GM12878 (cell line): ENCODE results near the gene RRN3. TPM values are rescaled to one million over a fixed set of nuclear protein-coding genes. Genes with fewer than 3 reads are reported as not detected.
"Not testable (repeated sequence)": the region's sequence is repeated elsewhere in the genome, so short reads cannot be mapped to it uniquely, and the experiment has no call there.

Experiments
- ATAC-seq: fragments of 200-7000 bp; cut with Tn5 transposase; 3 replicates; pipeline ENCODE4 v1.9.1; 2020; ENCODE audit warnings: mild to moderate bottlenecking, moderate library complexity
- BruUV-seq: library from RNA; stranded (reverse); fragments of 400-500 nt; replicated peaks from 2 replicates; lab custom pipeline; 2021; lab: Mats Ljungman, UMichigan
- CTCF ChIA-PET: fragments of 300-600 bp; sonication (Branson Sonifier 250); formaldehyde crosslinking; extraction: SDS; loops from one replicate; lab custom pipeline; 2021; ENCODE audit warnings: inconsistent platforms; lab: Yijun Ruan, JAX
- POLR2A ChIA-PET: fragments of 350-600 bp; formaldehyde crosslinking; extraction: SDS; loops from one replicate; lab custom pipeline; 2021; ENCODE audit warnings: inconsistent platforms; lab: Charles Lee
- RAD21 ChIA-PET: fragments of 300-600 bp; sonication (Branson Sonifier 250); formaldehyde crosslinking; loops from one replicate; lab custom pipeline; 2023; ENCODE audit warnings: antibody characterized with exemption; ENCODE audit not compliant: unreplicated experiment; lab: Charles Lee
- SMC1A ChIA-PET: fragments of 300-600 bp; sonication (Branson Sonifier 250); formaldehyde crosslinking; loops from one replicate; lab custom pipeline; 2023; ENCODE audit not compliant: unreplicated experiment, uncharacterized antibody; lab: Charles Lee
- DNase-seq: peaks from one replicate; pipeline ENCODE4 v3.0.0-alpha.2; 2011; ENCODE audit warnings: low read depth, low spot score
- FAIRE-seq: peaks from 3 replicates; lab custom pipeline; 2011; peaks lifted over from hg19 to GRCh38; lab: Jason Lieb, UNC
- H2AFZ ChIP-seq: 2 replicates; pipeline ENCODE4 v1.6.0; 2011; ENCODE audit warnings: low read depth, low read length, control low read depth; ENCODE audit not compliant: control insufficient read depth
- H3K27ac ChIP-seq: 2 replicates; pipeline ENCODE4 v1.5.1; 2011; ENCODE audit warnings: control low read depth; ENCODE audit not compliant: control insufficient read depth, insufficient read depth
- H3K27me3 ChIP-seq, 2 experiments: replicated peaks in 1 of 2; 2 replicates each; pipeline versions ENCODE4 v1.6.0 to v1.6.1; 2011; ENCODE audit warnings: low read length in 1 of 2; ENCODE audit not compliant: control insufficient read depth in 2 of 2, insufficient read depth in 2 of 2
- H3K36me3 ChIP-seq, 2 experiments: 2 replicates each; pipeline ENCODE4 v1.5.1; 2011; ENCODE audit warnings: low read length in 1 of 2; ENCODE audit not compliant: control insufficient read depth in 2 of 2, insufficient read depth in 2 of 2
- H3K4me1 ChIP-seq: 2 replicates; pipeline ENCODE4 v1.6.1; 2011; ENCODE audit warnings: mild to moderate bottlenecking, low read length, moderate library complexity, mixed read lengths; ENCODE audit not compliant: control insufficient read depth, insufficient read depth
- H3K4me2 ChIP-seq: 2 replicates; pipeline ENCODE4 v1.6.0; 2011; ENCODE audit warnings: control low read depth; ENCODE audit not compliant: control insufficient read depth, insufficient read depth
- H3K4me3 ChIP-seq: fragments of 200-600 bp; sonication (generic); 2 replicates; pipeline ENCODE4 v1.5.1; 2016
- H3K79me2 ChIP-seq: 2 replicates; pipeline ENCODE4 v1.6.0; 2011; ENCODE audit warnings: low read length; ENCODE audit not compliant: control insufficient read depth, insufficient read depth
- H3K9ac ChIP-seq: 2 replicates; pipeline ENCODE4 v1.8.0; 2011; ENCODE audit warnings: low read length, control low read depth, mixed read lengths; ENCODE audit not compliant: control insufficient read depth, insufficient read depth
- H3K9me3 ChIP-seq: replicated peaks from 3 replicates; pipeline ENCODE4 v1.5.1; 2011; ENCODE audit warnings: mild to moderate bottlenecking, low read length; ENCODE audit not compliant: control insufficient read depth, insufficient read depth
- H4K20me1 ChIP-seq: 2 replicates; pipeline ENCODE4 v1.6.0; 2011; ENCODE audit not compliant: control insufficient read depth, insufficient read depth
- WGBS: methylation state at CpG from one replicate; pipeline ENCODE4 v1.1.6; 2016; ENCODE audit warnings: low lambda C conversion rate; ENCODE audit not compliant: insufficient replicate concordance, insufficient coverage; ENCODE audit errors: missing lambda C conversion rate; 5-methylcytosine and 5-hydroxymethylcytosine counted together
- in situ Hi-C: fragments of 300-500 bp; cut with MboI; formaldehyde crosslinking; loops from 9 replicates; pipeline ENCODE4 v1.14.3; 2018; ENCODE audit warnings: mixed read lengths
- intact Hi-C: fragments of 100-400 bp; cut with micrococcal nuclease; formaldehyde crosslinking; loops from one replicate; pipeline ENCODE4 v1.14.2; 2022; ENCODE audit not compliant: unreplicated experiment
- polyA plus RNA-seq, 11 experiments: library from polyadenylated mRNA; depleted of rRNA in 4 of 11; unstranded in 6 of 11; stranded (reverse) in 5 of 11; fragments of >200 nt; fragmentation: Nextera tagmentation in 4 of 11; fragmentation: Illumina TruSeq in 1 of 11; extraction: Ambion mirVana in 4 of 11; extraction: Trizol in 1 of 11; gene quantifications; 1 replicate in 1 of 11; 2 replicates in 10 of 11; pipeline versions ENCODE4 v1.2.1 to v1.2.3, GENCODE V29; 2011 to 2016; ENCODE audit warnings: inconsistent platforms in 2 of 11, missing spikeins in 2 of 11, low read depth in 1 of 11
- total RNA-seq, 4 experiments: library from RNA; depleted of rRNA in 3 of 4; stranded (reverse); fragments of >200 nt in 3 of 4; fragmentation: Illumina TruSeq in 1 of 4; extraction: Trizol in 1 of 4; gene quantifications; 2 replicates each; pipeline versions ENCODE4 v1.2.1 to v1.2.3, GENCODE V29; 2013 to 2021

RRN3 gene
- total and polyA plus RNA-seq, 10 of the 15 experiments (the other 5 are each of a cell fraction or from before 2014, with no cell fraction given) = 21.9 to 55.5 (median 33.2) TPM

DNA sequence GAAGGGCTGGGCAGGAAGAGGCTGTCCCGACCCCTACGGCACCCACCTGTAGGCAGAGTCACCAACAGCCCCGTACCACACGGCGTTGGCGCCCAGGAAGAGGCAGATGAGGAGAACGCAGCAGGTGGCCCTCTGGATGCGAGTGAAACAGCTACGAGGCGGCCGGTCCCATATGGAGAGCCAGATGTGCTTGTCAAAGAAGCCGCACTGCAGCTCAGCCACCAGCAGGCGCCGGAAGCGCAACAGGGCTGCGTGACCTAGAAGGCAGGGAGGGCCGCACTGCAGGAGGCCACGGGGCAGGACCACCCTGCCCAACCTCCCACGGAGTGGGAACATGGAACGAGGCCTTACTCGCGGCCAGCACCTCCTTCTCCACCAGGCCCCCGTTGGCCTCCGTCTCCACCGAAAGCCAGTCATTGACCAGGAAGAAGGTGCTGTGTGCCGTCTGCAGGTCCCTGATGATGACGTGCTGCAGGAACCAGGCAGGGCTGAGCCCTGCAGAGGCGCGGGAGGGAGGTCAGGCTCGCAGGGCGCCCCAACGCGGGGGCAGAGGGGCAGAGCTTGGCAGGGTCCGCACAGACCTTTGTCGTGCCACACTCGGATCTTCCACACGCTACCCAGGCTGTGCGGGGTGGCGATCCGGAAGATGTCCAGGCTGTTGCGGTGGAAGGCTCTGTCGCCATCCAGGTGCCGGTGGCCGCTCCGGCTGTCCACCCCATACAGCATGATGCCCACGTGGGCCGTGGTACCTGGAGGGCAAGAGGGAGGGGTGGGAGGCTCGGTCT, 33.8 kb upstream of the RRN3 start:
- DNase-seq = not testable (repeated sequence)

GRCh38 chr16:15100372-15100987, 6.4 kb upstream of the RRN3 start:
- SMC1A ChIA-PET, H3K27ac ChIP-seq, BruUV-seq, DNase-seq, ATAC-seq, FAIRE-seq, intact Hi-C loops, H3K27me3 ChIP-seq, H3K36me3 ChIP-seq, H3K9ac ChIP-seq, POLR2A ChIA-PET, H3K79me2 ChIP-seq, RAD21 ChIA-PET, H4K20me1 ChIP-seq, H3K4me3 ChIP-seq, H2AFZ ChIP-seq, in situ Hi-C loops, H3K4me1 ChIP-seq, H3K9me3 ChIP-seq, H3K4me2 ChIP-seq: not testable (repeated sequence)
- WGBS = 55% methylated on average over 5 of the region's 5 CpGs
- CTCF ChIA-PET = interaction anchor here (1.1 kb wide), 1 partner anchor 136 kb away, joined by 3 read pairs; no protein-coding TSS in a partner anchor

More for the DNA sequence above, 33.8 kb upstream of the RRN3 start:
- H3K9ac ChIP-seq, H3K9me3 ChIP-seq, H3K4me2 ChIP-seq, H2AFZ ChIP-seq, BruUV-seq, CTCF ChIA-PET, in situ Hi-C loops, ATAC-seq, intact Hi-C loops, SMC1A ChIA-PET, RAD21 ChIA-PET, H3K4me1 ChIP-seq, H3K4me3 ChIP-seq, POLR2A ChIA-PET, FAIRE-seq, H3K36me3 ChIP-seq, H3K27me3 ChIP-seq, H3K79me2 ChIP-seq, H4K20me1 ChIP-seq, H3K27ac ChIP-seq: not testable (repeated sequence)
- WGBS = 98% methylated on average over 16 of the region's 48 CpGs

- H3K27me3 ChIP-seq, H3K36me3 ChIP-seq, BruUV-seq, H3K9ac ChIP-seq, H3K9me3 ChIP-seq, H3K4me2 ChIP-seq, intact Hi-C loops, CTCF ChIA-PET, POLR2A ChIA-PET, H3K79me2 ChIP-seq, H3K27ac ChIP-seq, FAIRE-seq, H3K4me1 ChIP-seq, H3K4me3 ChIP-seq, SMC1A ChIA-PET, ATAC-seq, DNase-seq, H2AFZ ChIP-seq, H4K20me1 ChIP-seq, RAD21 ChIA-PET: not testable (repeated sequence)
- 85% methylated on average over 2 of the region's 2 CpGs for WGBS
- in situ Hi-C loops = loop anchor here (25.0 kb wide), 1 partner anchor 462 kb away; the partner anchor contains the start of genes BFAR and PARN
These were observed 5.4 kb upstream of the RRN3 start for GRCh38 chr16:15099366-15099909.
